Measurements from ENCODE around the gene ACER2.
"Not testable (repeated sequence)": the region's sequence is repeated elsewhere in the genome, so short reads cannot be mapped to it uniquely, and the experiment has no call there.

ACER2 gene

GRCh38 chr9:19404283-19405075 lies 4.3 kb upstream of the ACER2 start:
- Histone ChIP-seq H3K4me3 (no peak overlapping the region), H3K27ac (peak overlapping the region in 12 of 21 experiments; percentile 2 to 63 (median 50))

GRCh38 chr9:19405771-19406170 lies 3.0 kb upstream of the ACER2 start:
- peak overlapping the region in 1 of 21 experiments; percentile 34 for H3K27ac ChIP-seq

GRCh38 chr9:19408316-19408692 lies 505 bp upstream of the ACER2 start:
- Histone ChIP-seq H3K27ac (peak overlapping the region in 17 of 21 experiments; percentile 13 to 88 (median 69)), H3K4me3 (peak overlapping the region; percentile 69 to 88 (median 78))

More at GRCh38 chr9:19405771-19406170, 3.0 kb upstream of the ACER2 start:
- no peak overlapping the region for H3K4me3 ChIP-seq

GRCh38 chr9:19409401-19410194 lies 789 bp downstream of the ACER2 start:
- H3K27ac ChIP-seq = peak overlapping the region in 17 of 21 experiments; percentile 41 to 88 (median 80)

GRCh38 chr9:19410195-19410503 lies 1.3 kb downstream of the ACER2 start:
- H3K4me3 ChIP-seq = peak overlapping the region in 3 of 7 experiments; percentile 78 to 88 (median 80)
- H3K27ac ChIP-seq = no peak overlapping the region

More at GRCh38 chr9:19409401-19410194, 789 bp downstream of the ACER2 start:
- peak overlapping the region; percentile 69 to 88 (median 78) for H3K4me3 ChIP-seq

GRCh38 chr9:19410594-19410993 lies 1.8 kb downstream of the ACER2 start:
- Histone ChIP-seq H3K27ac (no peak overlapping the region), H3K4me3 (no peak overlapping the region)

- Histone ChIP-seq H3K27ac (no peak overlapping the region), H3K4me3 (no peak overlapping the region)
Observed at GRCh38 chr9:19411316-19411715, 2.5 kb downstream of the ACER2 start.

- H3K27ac ChIP-seq, H3K4me3 ChIP-seq: not testable (repeated sequence)
Observed at GRCh38 chr9:19413456-19413855, 4.6 kb downstream of the ACER2 start.

- Histone ChIP-seq H3K27ac (no peak overlapping the region), H3K4me3 (no peak overlapping the region)
Observed at GRCh38 chr9:19416143-19416542, 7.3 kb downstream of the ACER2 start.

GRCh38 chr9:19420877-19421276 lies 12.1 kb downstream of the ACER2 start:
- Histone ChIP-seq H3K4me3 (no peak overlapping the region), H3K27ac (no peak overlapping the region)

GRCh38 chr9:19423163-19423562 lies 14.4 kb downstream of the ACER2 start:
- no peak overlapping the region for H3K27ac ChIP-seq

GRCh38 chr9:19424176-19424779 lies 15.5 kb downstream of the ACER2 start:
- H3K4me3 ChIP-seq = no peak overlapping the region
- no peak overlapping the region for H3K27ac ChIP-seq

More at GRCh38 chr9:19423163-19423562, 14.4 kb downstream of the ACER2 start:
- H3K4me3 ChIP-seq = no peak overlapping the region

- no peak overlapping the region for H3K4me3 ChIP-seq
- no peak overlapping the region for H3K27ac ChIP-seq
Observed at GRCh38 chr9:19429595-19429994, 20.8 kb downstream of the ACER2 start.

GRCh38 chr9:19430201-19430760 lies 21.5 kb downstream of the ACER2 start:
- H3K4me3 ChIP-seq = no peak overlapping the region
- no peak overlapping the region for H3K27ac ChIP-seq

- H3K4me3 ChIP-seq = no peak overlapping the region
- H3K27ac ChIP-seq = peak overlapping the region in 2 of 21 experiments; percentile 2 to 37
Observed at GRCh38 chr9:19431361-19432171, 22.8 kb downstream of the ACER2 start.

GRCh38 chr9:19432473-19432872 lies 23.7 kb downstream of the ACER2 start:
- no peak overlapping the region for H3K27ac ChIP-seq
- H3K4me3 ChIP-seq = no peak overlapping the region

GRCh38 chr9:19433729-19434128 lies 24.9 kb downstream of the ACER2 start:
- H3K4me3 ChIP-seq, H3K27ac ChIP-seq: not testable (repeated sequence)

- H3K27ac ChIP-seq = no peak overlapping the region
- H3K4me3 ChIP-seq = no peak overlapping the region
Observed at GRCh38 chr9:19440376-19440775, 31.6 kb downstream of the ACER2 start.

- no peak overlapping the region for H3K27ac ChIP-seq
- no peak overlapping the region for H3K4me3 ChIP-seq
Observed at GRCh38 chr9:19440823-19441580, 32.2 kb downstream of the ACER2 start.
